Measurements from ENCODE around the gene VDAC1. TPM values are rescaled to one million over a fixed set of nuclear protein-coding genes. Genes with fewer than 3 reads are reported as not detected.

Gene VDAC1
- total RNA-seq, 1 donor from 2014 or later, result 458 TPM

DNA sequence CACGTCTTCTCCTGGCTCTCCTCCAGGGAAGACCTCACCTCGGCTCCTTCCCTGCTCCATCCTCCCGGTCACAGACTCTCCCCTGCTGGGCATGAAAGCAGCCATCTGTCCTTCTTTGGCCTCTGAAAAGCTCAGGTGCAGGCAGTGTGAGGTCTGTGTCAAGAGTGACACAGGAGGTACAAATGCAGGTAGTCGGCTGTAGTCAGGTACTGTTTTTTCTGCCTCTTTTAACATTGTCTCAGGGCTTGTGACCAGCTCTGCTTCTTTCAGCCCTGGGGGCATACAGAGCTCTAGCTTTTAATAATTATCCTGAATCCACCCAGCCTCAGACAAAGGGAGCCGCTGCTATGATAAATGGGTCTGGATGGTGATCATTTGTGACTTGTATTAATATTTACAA lies 82.8 kb downstream of the VDAC1 start:
- intact Hi-C loops (cut with DNase I), result no loop called here
- ATAC-seq (no peak), DNase-seq (ENCODE audit: missing footprints) (no peak)

Other genes starting within 250 kb of the VDAC1 start
- gene C5orf15, start 36.4 kb downstream of the VDAC1 start, total RNA-seq, result 34.1 TPM
- 2.8 TPM for gene TCF7, start 109.7 kb upstream of the VDAC1 start, total RNA-seq
- gene SKP1, start 172.0 kb upstream of the VDAC1 start, total RNA-seq, result 458 TPM
- gene PPP2CA, start 221.1 kb upstream of the VDAC1 start, total RNA-seq, result 149 TPM

All from Right ventricle myocardium inferior (tissue), 1 donor.